Panc1 (cell line): ENCODE measurements around the gene NEUROD1.
"Not testable (repeated sequence)": the region's sequence is repeated elsewhere in the genome, so short reads cannot be mapped to it uniquely, and the experiment has no call there.

ENCODE experiments used
- POLR2AphosphoS5 ChIP-seq: IDR thresholded peaks from 2 replicates; pipeline ENCODE4 v1.6.1; 2012; ENCODE audit warnings: mild to moderate bottlenecking, low read depth, low read length, moderate library complexity
- REST ChIP-seq, 2 experiments: IDR thresholded peaks; 2 replicates each; pipeline ENCODE4 v1.6.1; 2011 to 2012; ENCODE audit warnings: low read depth in 2 of 2, control low read depth in 1 of 2, low read length in 1 of 2, mild to moderate bottlenecking in 1 of 2, moderate library complexity in 1 of 2; ENCODE audit not compliant: insufficient read depth in 1 of 2
- TCF7L2 ChIP-seq: IDR thresholded peaks from 2 replicates; pipeline ENCODE4 v1.6.1; 2011; ENCODE audit warnings: mild to moderate bottlenecking, low read depth, low read length, inconsistent platforms
- TF ChIP-seq, protein P1 (sequence below): fragments of 450-650 bp; IDR thresholded peaks from 2 replicates; pipeline ENCODE4 v1.5.1; 2017; ENCODE audit warnings: mild to moderate bottlenecking

- TF ChIP-seq, protein P1, sequence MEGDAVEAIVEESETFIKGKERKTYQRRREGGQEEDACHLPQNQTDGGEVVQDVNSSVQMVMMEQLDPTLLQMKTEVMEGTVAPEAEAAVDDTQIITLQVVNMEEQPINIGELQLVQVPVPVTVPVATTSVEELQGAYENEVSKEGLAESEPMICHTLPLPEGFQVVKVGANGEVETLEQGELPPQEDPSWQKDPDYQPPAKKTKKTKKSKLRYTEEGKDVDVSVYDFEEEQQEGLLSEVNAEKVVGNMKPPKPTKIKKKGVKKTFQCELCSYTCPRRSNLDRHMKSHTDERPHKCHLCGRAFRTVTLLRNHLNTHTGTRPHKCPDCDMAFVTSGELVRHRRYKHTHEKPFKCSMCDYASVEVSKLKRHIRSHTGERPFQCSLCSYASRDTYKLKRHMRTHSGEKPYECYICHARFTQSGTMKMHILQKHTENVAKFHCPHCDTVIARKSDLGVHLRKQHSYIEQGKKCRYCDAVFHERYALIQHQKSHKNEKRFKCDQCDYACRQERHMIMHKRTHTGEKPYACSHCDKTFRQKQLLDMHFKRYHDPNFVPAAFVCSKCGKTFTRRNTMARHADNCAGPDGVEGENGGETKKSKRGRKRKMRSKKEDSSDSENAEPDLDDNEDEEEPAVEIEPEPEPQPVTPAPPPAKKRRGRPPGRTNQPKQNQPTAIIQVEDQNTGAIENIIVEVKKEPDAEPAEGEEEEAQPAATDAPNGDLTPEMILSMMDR, result not testable (repeated sequence)
- TF ChIP-seq TCF7L2; POLR2AphosphoS5; REST (IDR thresholded peaks at IDR 0.05; ENCODE audit: insufficient read depth in 1 of 2, low read depth in 2 of 2, low read length in 1 of 2): not testable (repeated sequence)
These were observed 30.7 kb upstream of the NEUROD1 start for GRCh38 chr2:181711051-181711450.
